Muscle of arm (tissue), 14 donors: ENCODE results near the gene ZNF660. TPM values are rescaled to one million over a fixed set of nuclear protein-coding genes. Genes with fewer than 3 reads are reported as not detected.
"Not testable (repeated sequence)": the region's sequence is repeated elsewhere in the genome, so short reads cannot be mapped to it uniquely, and the experiment has no call there.

ENCODE experiments used
- DNase-seq: peaks from one replicate; pipeline ENCODE4 v3.0.0-alpha.2; 2013
- long read RNA-seq, 11 donors: transcript quantifications; one replicate each; lab custom pipeline, GENCODE V29; 2026
- polyA plus RNA-seq, 12 donors: library from polyadenylated mRNA; unstranded; fragments of 120-200 nt; gene quantifications; one replicate each; pipeline ENCODE4 v1.2.1, GENCODE V29; 2013; ENCODE audit not compliant: insufficient read length in 12 of 12

The ZNF660 gene
- 1 to 10 TPM in 11 of 12 donors, not detected in 1; 3.4 to 9.8 (median 4.8) TPM for polyA plus RNA-seq
- long read RNA-seq, donor 1, full-length matches to known transcripts = 1 of 1 reads
- long read RNA-seq, donor 1, partial matches to known transcripts = 0 of 1 reads
- long read RNA-seq, donor 1, other reads (novel, unspliced or antisense) = 0 of 1 reads
- long read RNA-seq, donor 2 = 0 reads
- long read RNA-seq, donor 3 = 0 reads
- long read RNA-seq, donor 4 = 0 reads
- long read RNA-seq, donor 5, full-length matches to known transcripts = 2 of 2 reads
- long read RNA-seq, donor 5, partial matches to known transcripts = 0 of 2 reads
- long read RNA-seq, donor 5, other reads (novel, unspliced or antisense) = 0 of 2 reads
- long read RNA-seq, donor 6 = 0 reads
- long read RNA-seq, donor 7, full-length matches to known transcripts = 2 of 2 reads
- long read RNA-seq, donor 7, partial matches to known transcripts = 0 of 2 reads
- long read RNA-seq, donor 7, other reads (novel, unspliced or antisense) = 0 of 2 reads
- long read RNA-seq, donor 8, full-length matches to known transcripts = 1 of 1 reads
- long read RNA-seq, donor 8, partial matches to known transcripts = 0 of 1 reads
- long read RNA-seq, donor 8, other reads (novel, unspliced or antisense) = 0 of 1 reads
- long read RNA-seq, donor 9, full-length matches to known transcripts = 1 of 1 reads
- long read RNA-seq, donor 9, partial matches to known transcripts = 0 of 1 reads
- long read RNA-seq, donor 9, other reads (novel, unspliced or antisense) = 0 of 1 reads
- long read RNA-seq, donor 10 = 0 reads
- long read RNA-seq, donor 11 = 0 reads

- peak; percentile 81 for DNase-seq
These were observed at the start of gene ZNF660 for GRCh38 chr3:44584646-44585501. Gene ZNF660, plus strand, starts transcription at chr3:44584964. Its CDS starts 9,230 bp downstream, at chr3:44594194.

DNA sequence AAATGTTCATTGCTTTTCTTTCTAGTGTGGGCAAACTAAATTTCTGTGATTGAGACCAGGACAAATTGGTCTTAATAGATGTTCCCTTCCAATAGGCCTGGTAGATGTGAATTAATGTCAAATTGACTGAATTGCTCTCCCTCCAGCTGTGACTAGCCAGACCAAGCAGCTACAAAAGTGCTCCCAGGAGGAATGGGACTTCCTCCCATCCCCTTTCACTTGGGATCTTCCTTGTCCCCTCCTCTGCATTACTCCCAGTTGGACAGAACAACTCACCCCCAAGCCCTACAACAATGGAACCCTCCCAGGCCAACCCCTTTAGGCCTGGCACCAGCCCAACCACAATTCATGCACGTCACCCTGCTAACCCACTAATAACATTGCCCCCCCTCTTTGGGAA is 49.4 kb upstream of the ZNF660 start:
- no peak for DNase-seq

DNA sequence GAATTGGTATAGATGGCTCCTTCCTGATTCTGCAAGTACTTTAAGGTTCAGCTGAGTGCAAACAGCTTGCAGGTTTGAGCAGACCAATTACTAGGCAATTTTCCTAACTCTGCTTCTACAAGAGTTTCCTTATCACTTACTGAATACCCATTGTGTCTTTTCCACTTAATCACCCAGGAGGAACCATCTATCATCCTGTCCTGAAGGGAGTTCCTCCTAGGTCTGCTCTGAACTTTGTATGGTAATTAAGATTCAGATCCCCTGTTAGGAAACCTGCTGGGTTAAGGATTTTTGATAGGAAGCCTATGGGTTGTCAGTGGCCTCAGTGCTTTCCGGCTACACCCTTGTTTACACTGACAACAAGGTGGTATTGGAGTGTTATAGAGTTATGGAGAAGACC is 40.0 kb upstream of the ZNF660 start:
- DNase-seq = not testable (repeated sequence)

DNA sequence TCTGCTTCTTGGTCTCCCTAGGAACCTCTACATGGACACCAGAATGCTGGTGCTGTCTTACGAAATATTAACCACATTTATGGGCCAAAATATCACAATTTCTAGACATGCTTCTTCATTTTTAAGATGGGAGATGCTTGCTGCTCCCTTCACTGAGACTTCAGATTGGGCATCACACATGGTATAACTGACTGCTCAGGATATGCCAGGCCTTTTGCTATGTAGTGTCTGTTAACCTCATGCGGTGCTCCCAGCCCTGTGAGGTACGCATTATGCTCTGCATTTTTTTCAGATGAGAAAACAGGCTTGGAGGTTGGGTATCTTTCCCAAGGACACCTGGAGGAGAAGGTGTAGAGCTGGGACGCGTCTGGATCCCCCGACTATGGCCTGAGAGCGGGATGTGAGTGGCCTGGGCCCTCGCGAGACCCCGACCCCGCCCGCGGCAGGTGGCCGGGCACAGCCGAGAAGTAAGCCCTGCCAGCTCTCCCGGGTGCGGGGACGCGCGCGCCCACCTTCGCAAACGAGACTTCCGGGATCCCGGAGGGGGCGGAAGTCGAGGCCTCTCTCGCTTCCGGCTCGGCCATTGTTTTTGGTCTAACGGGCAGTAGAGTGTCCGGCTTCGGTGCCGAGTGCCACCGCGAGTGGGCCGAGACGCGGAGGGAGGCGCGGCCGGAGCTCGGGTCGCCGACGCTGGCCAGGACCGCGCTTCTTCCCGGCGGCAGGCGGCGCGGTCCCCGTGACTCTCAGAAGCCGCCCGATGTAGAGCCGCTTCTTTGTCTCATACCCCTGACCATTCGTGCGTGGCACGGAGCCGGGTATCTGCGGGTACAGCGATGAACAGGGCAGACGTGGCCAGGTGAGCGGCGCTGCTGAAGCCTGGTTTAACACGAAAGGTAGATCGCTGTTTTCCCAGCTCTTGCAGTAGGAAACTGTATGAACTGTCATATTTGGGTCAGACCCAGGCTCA is 29.9 kb upstream of the ZNF660 start, which contains the start of gene ZKSCAN7:
TSS of gene ZKSCAN7 (plus strand) at position 568 of the 967 bp plus-strand sequence. CDS start 1,855 bp downstream, outside the sequence.
- DNase-seq = peak; percentile 62

DNA sequence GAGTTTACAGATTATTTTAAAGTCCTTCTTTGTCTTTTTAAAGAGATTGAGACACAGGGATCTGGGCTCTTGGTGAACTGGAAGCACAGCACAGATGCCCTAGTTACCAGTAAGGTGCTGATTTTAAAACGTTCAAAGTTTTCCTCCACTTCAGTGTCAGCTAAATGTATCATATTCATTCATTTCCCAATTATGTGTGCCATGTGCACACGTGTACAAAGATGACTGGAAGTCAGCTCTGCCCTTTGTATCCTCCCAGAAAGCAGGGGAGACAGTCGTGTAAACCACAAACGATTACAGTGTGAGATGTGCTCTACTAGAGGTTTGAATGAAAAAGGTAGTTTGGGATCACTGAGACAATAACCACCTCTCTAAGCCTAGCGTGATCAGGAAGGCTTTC is 29.0 kb upstream of the ZNF660 start:
- DNase-seq = peak; percentile 3

GRCh38 chr3:44557074-44557473 is 27.7 kb upstream of the ZNF660 start:
- DNase-seq = no peak

- DNase-seq = no peak
These were observed 23.7 kb upstream of the ZNF660 start for GRCh38 chr3:44561076-44561475.

DNA sequence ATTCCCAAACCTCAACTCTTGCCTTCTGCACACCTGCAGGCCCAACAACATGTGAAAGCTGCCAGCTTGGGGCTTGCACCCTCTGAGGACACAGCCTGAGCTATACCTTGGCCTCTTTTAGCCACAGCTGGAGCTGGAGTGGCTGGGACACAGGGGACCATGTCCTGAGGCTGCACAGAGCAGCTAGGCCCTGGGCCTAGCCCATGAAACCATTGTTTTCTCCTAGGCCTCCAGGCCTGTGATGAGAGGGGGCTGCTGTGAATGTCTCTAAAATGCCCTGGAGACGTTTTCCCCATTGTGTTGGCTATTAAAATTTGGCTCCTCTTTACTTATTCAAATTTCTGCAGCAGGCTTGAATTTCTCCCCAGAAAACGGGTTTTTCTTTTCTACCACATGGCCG is 22.6 kb upstream of the ZNF660 start:
- DNase-seq = no peak

GRCh38 chr3:44568561-44568960 is 16.2 kb upstream of the ZNF660 start:
- no peak for DNase-seq

DNA sequence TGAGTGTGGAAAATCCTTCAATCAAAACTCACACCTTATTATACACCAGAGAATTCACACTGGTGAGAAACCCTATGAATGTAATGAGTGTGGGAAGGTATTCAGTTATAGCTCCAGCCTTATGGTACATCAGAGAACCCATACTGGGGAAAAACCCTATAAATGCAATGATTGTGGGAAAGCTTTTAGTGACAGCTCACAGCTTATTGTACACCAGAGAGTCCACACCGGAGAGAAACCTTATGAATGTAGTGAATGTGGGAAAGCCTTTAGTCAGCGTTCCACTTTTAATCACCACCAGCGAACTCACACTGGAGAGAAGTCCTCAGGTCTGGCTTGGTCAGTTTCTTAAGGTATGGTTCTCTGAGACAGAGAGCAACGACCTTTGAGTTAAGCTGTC is 13.7 kb upstream of the ZNF660 start:
- DNase-seq = no peak

DNA sequence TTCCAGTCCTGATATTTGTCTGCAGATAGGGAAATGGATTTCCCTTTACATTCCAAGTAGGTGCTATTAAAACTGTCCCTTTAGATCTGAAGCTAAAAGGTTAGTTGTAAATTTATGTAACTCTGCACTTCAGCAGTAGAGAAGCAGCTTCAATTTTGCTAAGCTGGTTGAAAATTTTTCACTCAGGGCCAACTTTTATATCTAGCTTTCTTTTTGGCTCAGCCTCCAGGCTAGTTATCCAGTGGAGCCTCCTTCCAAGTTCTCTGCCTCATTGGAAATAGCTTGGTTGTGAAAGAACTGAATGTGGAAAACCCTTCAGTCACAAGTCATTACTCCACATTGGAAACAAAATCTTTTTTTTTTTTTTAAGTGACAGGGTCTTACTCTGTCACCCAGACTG is 8.2 kb upstream of the ZNF660 start:
- DNase-seq = peak; percentile 29

GRCh38 chr3:44577354-44577952 is 7.3 kb upstream of the ZNF660 start:
- not testable (repeated sequence) for DNase-seq

DNA sequence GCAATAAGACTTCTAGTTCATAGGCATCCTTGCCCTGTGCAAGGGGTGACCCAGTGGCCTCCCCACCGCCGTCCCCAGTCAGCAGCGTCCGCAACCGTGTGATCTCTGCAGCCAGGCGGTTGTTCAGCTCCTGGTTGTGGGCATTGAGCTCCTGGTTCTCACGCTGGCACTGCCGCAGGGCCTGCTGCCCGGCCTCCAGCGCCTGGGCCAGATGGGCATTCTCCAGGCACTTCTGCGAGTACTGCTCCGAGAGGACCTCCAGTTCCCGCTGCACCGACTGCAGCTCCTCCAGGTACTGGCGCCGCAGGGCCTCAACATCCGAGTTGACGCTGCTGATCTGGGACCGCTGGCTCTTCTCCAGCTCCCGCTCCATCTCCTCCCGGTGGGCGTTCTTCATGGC is 6.4 kb upstream of the ZNF660 start:
- DNase-seq = not testable (repeated sequence)

DNA sequence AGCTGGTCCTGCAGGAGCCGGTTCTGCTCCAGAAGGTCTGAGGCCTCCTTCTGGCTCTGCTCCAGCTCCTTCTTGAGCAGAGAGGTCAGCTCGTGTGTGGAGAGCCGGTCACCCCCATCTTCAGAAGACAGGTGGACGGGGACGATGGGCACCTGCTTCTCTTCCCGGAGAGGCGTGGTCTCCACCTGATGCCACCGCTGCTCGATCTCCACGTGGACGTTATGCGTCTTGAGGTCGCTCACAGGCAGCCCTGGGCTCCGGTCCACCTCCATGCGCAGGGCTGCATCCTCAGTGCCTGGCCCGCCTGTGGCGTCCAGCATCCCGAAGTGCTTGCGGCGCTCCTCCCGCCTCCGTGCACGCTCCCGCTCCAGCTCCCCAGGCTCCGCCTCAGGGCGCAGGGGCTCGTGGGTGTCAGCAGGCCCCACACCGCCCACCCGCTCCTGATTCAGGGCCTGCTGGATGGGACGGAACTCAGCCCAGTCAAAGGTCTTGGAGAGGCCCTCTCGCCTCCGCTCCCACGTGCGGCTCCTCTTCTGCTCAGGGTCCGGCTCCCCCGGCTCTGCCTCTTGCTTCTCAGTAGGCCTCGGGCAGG is 5.7 kb upstream of the ZNF660 start:
- DNase-seq = not testable (repeated sequence)

DNA sequence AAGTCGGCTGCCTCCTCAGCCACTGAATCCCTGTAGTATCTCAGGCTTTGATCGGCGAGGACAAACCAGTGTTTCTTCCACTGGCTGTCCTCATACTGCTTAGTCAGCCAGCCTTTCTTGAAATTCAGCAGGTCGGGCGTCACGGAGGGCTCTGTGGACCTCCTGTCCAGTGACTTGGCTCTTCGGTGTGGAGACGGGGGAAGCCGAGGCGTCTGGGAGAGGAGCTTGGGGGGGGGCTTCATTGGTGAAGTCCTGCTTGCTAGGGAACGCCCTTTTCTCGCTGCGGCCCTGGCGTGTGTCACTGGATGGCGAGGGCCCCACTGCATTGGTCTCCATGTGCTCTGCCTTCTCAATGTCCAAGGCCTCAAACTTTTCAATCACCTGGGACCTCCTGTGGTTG is 5.0 kb upstream of the ZNF660 start:
- DNase-seq = not testable (repeated sequence)

DNA sequence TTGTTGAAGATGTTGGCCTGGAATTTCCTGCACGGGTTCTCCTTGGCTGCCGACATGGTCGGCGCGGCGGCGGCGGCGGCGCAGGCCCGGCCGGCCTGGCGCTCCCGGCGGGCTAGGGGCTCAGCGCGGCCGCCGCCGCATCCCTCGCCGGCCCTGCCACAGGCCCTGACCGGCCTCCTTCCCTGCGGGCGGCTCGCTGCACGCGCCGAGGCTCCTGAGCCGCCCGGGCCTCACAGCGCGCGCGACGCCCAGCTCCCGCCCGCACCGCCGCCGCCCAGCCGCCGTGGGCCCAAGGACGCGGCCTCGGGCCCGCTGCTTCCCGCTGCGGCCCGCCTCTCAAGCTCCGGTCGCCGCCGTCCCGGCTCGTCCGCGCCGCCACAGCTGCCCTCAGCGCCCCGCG is 3.8 kb upstream of the ZNF660 start:
- DNase-seq = not testable (repeated sequence)

- DNase-seq = no peak
These were observed 11.9 kb downstream of the ZNF660 start for GRCh38 chr3:44596621-44597020.

- DNase-seq = no peak
These were observed 17.0 kb downstream of the ZNF660 start for GRCh38 chr3:44601749-44602148.

DNA sequence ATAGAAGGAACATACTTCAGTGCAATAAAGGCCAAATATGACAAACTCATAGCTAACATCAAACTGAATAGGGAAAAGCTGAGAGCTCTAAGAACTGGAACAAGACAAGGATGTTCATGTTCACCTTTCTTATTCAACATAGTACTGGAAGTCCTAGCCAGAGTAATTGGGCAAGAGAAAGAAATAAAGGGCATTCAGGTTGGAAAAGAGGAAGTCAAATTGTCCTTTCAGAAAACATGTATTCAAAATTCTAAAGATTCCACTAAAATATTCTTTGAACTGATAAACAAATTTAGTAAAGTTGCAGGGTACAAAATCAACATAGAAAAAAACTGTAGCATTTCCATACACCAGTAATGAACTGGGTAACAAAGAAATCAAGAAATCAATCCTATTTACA is 27.9 kb downstream of the ZNF660 start:
- no peak for DNase-seq
